NCI-H69 (cell line): ENCODE measurements around the gene CACNB3.

ENCODE experiments used
- DNase-seq: peaks from one replicate; lab custom pipeline; 2025; lab: John Stamatoyannopoulos, UW

Gene CACNB3

GRCh38 chr12:48817873-48818830 is at the start of gene CACNB3:
TSS of gene CACNB3 (plus strand) at chr12:48818496. CDS start at chr12:48818930, 434 bp downstream.
- DNase-seq, result peak; percentile 92

DNA sequence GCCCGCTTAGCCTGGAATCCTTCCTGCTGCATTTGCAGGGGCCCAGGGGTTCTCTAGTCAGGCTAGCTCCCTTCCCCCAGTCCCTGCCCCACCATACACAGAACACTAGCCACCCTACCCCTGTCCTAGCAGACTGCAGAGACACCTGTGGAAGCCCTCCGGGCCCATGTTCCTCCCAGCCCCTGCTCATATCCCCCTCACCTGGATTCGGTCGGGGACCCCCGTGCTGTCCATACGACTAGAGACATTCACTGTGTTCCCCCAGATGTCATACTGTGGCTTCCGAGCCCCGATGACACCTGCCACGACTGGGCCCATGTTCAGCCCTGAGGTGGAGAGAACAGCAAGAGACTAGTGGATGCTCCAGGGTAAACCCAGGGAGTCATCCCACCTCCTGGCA is 49.6 kb upstream of the CACNB3 start:
- no peak for DNase-seq

DNA sequence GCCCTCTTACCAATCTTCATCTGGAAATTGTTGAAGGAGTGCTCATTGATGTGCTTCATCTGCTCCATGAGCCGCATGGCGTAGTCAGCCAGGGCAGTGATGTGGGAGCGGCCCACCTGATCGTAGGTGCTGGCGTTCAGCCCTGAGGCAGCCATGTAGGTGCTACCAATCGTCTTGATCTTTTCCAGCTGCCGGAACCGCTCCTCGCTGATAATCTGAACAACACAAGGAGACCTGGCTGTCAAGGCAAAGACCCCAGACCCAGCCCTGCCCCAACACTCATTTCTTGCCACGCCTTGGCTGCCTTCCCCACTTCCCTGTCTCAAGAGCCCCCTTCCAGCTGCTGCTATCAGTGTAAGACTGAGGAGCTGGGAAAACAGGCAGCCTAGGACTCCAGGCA is 47.5 kb upstream of the CACNB3 start:
- no peak for DNase-seq

DNA sequence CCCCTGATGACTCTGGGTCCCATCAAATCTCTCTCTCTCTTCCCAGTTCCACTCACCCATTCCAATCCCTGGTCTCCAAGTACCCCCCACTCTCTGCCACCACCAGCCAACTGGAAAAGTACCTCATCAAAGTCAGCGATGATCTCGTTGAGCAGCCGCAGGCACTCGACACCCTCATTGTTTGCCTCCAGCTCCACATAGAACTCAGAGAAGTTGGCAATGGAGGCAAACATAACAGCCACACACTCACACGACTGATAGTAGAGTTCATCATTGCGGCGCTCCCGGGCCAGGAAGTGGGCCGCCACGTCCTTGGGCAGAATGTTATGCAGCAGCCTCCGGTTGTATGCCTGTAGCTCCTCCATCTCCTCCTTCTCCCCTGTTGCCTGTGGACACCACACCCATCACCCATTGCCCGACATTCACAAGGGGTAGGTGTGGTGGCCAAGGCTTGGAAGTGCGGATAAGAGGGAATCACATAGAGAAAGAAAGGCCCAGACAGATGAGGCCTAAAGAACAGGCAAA is 46.6 kb upstream of the CACNB3 start:
- no peak for DNase-seq

DNA sequence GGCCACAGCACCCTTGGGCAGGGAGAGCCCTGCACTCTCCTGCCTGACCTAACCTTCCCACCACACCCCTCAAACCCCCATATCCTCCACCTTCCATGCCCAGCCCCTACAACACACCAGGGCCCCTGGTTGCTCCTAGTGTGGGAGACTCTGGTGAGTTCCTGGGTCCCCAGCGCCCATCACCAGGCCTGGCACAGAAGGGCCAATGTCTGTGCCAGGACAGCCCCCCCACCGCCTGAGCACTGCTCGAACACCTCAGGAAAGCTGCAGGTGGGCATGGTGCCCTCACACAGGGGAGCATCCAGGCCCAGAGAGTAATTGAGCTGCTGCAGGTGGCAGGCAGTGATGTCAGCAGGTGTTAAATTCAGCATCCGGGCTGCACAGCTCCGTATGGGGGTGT is 44.6 kb upstream of the CACNB3 start:
- peak; percentile 28 for DNase-seq

- no peak for DNase-seq
Measured at GRCh38 chr12:48774516-48774915, 43.8 kb upstream of the CACNB3 start.

- DNase-seq, result no peak
Measured at GRCh38 chr12:48775299-48775698, 43.0 kb upstream of the CACNB3 start.

GRCh38 chr12:48775991-48776649 is 42.2 kb upstream of the CACNB3 start:
- DNase-seq, result no peak

DNA sequence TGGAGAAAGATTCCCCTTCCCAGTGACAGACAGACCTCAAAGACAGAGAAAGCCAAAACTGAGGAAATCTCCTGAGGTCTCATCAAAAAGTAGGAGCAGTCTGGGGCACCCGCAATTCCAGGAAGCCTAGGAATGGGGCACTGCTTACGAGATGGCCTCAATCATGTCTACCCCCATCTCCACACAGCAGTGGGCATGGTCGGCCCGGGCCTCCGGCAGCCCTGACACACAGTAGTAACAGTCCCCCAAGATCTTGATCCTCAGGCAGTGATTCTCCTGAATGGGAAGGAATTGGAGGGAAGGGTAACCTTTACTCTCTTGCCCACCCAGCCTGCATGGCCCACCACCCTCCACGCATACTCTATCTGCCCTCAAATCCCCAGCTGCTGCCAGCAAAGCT is 41.3 kb upstream of the CACNB3 start:
- DNase-seq, result no peak

- no peak for DNase-seq
Measured at GRCh38 chr12:48777501-48778400, 40.5 kb upstream of the CACNB3 start.

DNA sequence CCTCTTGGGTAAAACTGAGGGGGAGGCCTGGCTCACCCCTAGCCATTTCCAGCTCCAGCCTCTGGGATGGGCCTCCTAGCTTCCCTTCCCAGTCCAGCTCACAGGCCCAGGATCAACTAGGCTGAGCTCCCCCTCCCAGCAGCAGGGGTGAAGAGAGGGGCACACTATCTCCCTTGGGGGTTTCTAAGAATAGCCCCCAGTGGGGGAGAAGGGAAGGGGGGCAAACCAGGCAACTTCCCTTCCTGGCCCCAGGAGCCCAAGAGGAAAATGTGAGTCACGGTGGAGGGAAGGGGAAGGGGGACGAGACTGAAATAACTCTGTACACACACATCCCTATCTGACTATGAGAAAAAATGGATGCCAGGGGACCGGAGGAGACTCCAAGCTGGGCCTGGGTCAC is 38.4 kb upstream of the CACNB3 start:
- no peak for DNase-seq

- DNase-seq, result peak; percentile 11
Measured at GRCh38 chr12:48780381-48781025, 37.8 kb upstream of the CACNB3 start.

DNA sequence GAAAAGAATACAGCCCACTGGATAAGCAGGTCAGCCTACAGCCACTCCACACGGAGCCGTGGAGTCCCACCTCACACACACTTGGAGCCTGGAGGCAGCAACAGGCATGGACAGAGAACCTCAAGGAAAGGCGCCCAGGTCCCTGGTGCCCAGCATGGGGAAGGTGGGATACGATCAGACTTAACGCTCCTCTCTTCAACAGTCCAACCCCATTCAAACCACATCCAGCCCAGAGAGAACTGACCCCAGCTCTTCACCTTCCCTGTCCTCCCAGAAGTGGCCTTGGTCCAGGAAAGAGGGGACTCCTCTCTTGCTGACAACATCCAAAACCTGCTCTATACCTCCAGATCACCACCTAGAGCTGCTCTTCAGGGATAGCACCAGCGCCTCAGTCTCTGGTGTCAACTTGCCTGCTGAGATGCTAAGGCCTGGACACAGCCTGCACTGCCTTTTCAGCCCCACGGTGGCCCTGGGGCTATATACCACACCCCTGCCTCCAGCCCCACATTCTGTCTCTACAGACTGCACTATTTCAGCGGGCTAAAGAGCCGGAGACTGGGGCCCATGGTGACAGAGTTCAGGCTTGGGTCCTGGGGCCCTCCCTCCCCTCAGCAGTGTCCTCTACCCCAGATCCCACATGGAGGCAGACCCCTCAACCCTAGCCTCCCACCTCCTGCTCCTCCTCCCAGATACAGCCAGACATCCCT is 36.4 kb upstream of the CACNB3 start:
- no peak for DNase-seq

DNA sequence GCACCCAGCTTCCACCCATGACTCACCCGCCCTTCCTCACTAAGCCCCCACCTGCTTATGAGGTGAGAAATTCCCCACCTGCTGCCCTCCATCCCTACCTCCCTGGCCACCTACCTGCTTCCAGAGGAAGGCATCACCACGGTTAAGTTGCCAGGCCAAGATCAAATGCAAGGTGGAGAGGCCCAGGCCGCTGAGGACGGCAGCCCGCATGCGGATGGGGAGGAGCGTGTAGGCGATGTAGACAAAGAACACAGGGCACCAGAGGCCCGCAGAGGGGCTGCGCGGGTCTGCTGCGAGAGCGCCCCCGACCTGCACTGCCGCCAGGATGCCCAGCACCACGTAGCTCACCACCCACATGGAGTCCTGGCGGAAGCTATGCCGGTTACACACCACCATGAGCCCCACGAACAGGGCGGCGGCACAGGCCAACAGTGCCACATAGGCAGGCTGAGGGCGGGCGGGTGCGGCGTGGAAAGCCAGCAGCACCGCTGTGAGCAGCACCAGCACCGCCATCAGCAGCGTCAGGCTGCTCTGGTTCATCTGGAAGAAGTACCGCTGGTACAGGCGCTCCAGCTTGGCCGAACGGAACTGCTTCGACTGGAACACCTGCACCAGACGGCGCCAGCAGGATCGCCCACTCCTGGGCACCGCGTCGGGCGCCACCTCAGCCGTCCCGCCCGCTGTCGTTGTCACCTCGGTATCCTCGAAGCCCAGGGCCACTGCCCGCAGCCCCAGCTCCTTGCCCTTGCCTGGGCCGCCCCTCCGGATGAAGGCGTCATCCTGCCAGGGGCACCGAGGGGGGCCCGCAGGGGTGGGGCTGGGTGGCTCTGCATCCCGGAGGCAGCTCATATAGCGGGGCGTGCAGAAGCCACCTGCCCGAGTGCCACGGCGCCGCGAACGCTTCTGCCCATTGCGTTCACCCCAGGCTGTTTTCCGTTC is 35.6 kb upstream of the CACNB3 start:
- no peak for DNase-seq

DNA sequence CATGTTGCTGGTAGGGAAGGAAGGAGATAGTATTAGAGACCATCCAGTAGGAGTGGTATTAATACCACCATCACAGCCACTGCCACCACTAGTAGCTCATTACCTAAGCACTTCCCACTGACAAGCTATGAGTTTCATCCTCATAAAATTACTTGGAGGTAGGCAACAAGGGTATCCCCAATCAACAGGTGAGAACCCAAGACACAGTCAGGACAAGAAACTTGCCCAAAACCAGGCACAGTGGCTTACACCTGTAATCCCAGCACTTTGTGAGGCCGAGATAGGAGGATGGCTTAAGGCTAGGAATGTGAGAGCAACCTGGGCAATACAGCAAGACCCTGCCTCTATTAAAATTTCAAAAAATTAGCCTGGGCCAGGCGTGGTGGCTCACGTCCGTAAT is 34.9 kb upstream of the CACNB3 start:
- no peak for DNase-seq

DNA sequence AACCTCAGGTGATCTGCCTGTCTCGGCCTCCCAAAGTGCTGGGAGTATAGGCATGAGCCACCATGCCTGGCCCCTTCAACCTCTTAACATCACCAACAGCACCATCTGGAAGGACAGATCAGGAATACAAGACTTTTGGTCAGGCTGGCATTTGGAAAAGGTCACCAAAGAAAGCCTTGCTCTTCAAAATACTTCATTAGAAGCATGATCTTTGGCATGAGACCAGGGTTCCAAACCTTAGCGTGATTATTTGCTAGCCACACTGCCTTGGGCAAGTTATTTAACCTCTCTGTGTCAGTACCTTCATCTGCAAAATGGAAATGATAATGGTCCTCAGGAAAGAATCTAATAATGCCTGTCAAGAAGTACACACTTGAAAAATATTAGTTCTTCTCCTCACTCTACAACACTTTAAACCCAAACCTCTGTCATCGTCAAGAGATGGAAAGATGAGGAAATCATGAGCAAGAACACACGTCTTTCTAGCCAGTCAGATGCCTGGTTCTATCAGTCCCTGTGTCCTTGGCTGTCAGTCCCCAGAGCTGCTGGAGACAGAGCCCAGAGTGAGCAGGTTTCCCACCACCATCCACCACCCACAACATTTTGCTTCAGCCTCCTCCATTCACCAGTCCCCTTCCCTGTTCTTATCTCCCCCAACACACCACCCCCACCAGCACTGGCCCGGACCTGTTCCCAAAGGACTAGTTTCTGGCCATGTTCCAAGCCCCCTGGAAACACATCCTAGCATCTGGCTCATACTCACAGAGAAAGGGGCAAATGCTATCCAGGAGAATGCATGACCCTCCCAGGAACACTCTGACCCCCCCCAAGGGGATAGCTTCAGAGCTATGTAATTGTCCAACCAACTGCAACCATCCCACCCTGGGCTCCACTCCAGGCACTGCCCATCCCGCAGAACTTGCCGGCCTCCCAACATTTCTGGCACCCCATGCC is 31.4 kb upstream of the CACNB3 start:
- no peak for DNase-seq

DNA sequence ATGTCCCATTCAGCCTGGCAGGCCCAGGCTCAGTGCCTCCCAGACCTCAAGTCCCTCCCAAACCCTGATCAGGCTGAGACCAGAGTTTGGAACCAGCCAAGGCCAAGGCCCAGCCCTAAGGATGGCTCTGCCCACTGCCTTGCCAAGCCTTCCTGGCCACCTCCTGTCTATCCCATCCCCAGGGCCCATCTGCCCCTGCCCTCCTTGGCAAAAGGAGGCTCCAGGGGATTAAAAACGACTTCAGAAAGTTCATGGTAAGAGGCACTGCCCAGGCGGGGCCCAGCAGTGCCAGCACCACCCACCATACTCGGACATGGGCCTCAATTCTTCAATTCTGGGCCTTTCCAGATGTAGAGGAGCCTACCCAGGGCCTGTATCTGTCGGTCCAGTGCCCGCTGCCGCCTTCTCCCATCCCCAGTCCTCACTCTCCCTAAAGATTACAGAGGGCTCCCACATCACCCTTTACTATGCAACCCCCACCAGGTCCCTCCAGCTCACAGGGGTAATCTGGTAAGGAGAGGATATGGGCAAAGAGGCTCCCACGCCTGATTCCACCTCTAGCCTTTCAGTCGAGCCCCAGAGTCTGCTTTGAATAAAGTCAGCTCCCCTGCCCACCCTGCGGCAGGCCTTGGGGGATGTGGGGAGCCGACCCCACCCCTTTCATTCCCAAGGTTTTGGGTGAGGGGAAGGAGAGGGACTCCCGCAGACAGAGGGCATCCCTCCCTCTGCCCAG is 30.3 kb upstream of the CACNB3 start:
- DNase-seq, result no peak

DNA sequence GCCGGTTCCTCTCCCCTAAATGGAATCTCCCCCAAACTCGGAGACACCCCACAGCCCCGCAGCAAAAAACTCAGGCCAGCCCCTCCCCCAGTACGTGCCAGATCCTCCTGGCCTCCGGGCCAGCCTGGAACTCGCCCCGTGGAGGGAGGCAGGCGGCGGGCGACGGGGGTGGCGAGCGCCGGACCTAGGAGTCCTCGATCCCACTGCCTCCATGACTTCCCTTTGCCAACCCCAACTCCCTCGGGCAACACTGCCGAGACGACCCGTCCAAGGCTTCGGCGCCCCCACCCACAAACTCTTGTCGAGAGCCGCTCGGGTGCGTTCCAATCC is 29.8 kb upstream of the CACNB3 start:
- no peak for DNase-seq
